H1 (cell line): ENCODE data around the gene SCAPER. TPM values are rescaled to one million over a fixed set of nuclear protein-coding genes. Genes with fewer than 3 reads are reported as not detected.

ENCODE experiments used
- ASH2L ChIP-seq: fragments of 200-600, 300-600 bp; sonication (generic); IDR thresholded peaks from one replicate; pipeline ENCODE4 v1.7.1; 2017; ENCODE audit warnings: low read length
- CEBPB ChIP-seq: IDR thresholded peaks from 2 replicates; pipeline ENCODE4 v1.6.1; 2012; ENCODE audit warnings: low read depth, low read length
- CHD1 ChIP-seq: IDR thresholded peaks from 2 replicates; pipeline ENCODE4 v1.6.1; 2012; ENCODE audit warnings: low read depth, low read length, improper control_type of control experiment
- CHD2 ChIP-seq: IDR thresholded peaks from 2 replicates; pipeline ENCODE4 v1.6.1; 2012; ENCODE audit warnings: low read length, improper control_type of control experiment
- EZH2 ChIP-seq: fragments of 200-600 bp; sonication (generic); IDR thresholded peaks from 2 replicates; pipeline ENCODE4 v1.7.1; 2012; ENCODE audit warnings: low read depth, mild to moderate bottlenecking, moderate library complexity, low read length, inconsistent platforms; ENCODE audit not compliant: severe bottlenecking
- FOSL1 ChIP-seq: IDR thresholded peaks from 2 replicates; pipeline ENCODE4 v1.6.1; 2011; ENCODE audit warnings: mild to moderate bottlenecking, low read depth, low read length, moderate library complexity; ENCODE audit not compliant: insufficient read depth
- KDM4A ChIP-seq: IDR thresholded peaks from one replicate; pipeline ENCODE4 v1.7.1; 2012; ENCODE audit warnings: low read depth, mild to moderate bottlenecking, moderate library complexity, low read length, inconsistent platforms; ENCODE audit not compliant: severe bottlenecking
- NANOG ChIP-seq: IDR thresholded peaks from 2 replicates; pipeline ENCODE4 v1.6.1; 2011; ENCODE audit warnings: low read length, low read depth, mild to moderate bottlenecking, inconsistent platforms; ENCODE audit not compliant: insufficient read depth, poor library complexity, severe bottlenecking
- PHF8 ChIP-seq: fragments of 200-600 bp; sonication (generic); conservative IDR thresholded peaks from 2 replicates; pipeline ENCODE4 v1.7.1; 2012; ENCODE audit warnings: low read depth, mild to moderate bottlenecking, inconsistent platforms, low read length, moderate library complexity
- POLR2A ChIP-seq, 2 experiments: IDR thresholded peaks; 1 replicate in 1 of 2; 2 replicates in 1 of 2; pipeline ENCODE4 v1.6.1; 2011; ENCODE audit warnings: low read depth in 2 of 2, low read length in 2 of 2, mild to moderate bottlenecking in 2 of 2; ENCODE audit errors: control extremely low read depth in 1 of 2
- POLR2AphosphoS5 ChIP-seq: IDR thresholded peaks from 2 replicates; pipeline ENCODE4 v1.6.1; 2011; ENCODE audit warnings: low read depth, low read length
- POU5F1 ChIP-seq: IDR thresholded peaks from 2 replicates; pipeline ENCODE4 v1.6.1; 2011; ENCODE audit warnings: low read depth, mild to moderate bottlenecking, low read length, moderate library complexity
- SAP30 ChIP-seq: fragments of 300-600 bp; sonication (generic); IDR thresholded peaks from 2 replicates; pipeline ENCODE4 v1.7.1; 2012; ENCODE audit warnings: low read length, moderate library complexity, mild to moderate bottlenecking, inconsistent platforms; ENCODE audit not compliant: insufficient read depth, insufficient replicate concordance
- TAF7 ChIP-seq: optimal IDR thresholded peaks from 2 replicates; pipeline ENCODE3; 2011; ENCODE audit warnings: low read depth, mild to moderate bottlenecking, inconsistent platforms, low read length, moderate library complexity, borderline replicate concordance
- polyA plus RNA-seq, 7 experiments: library from polyadenylated mRNA; depleted of rRNA in 3 of 7; stranded (reverse) in 5 of 7; unstranded in 2 of 7; fragments of >200 nt in 5 of 7; fragments of 200-250 nt in 2 of 7; gene quantifications; 1 replicate in 5 of 7; 2 replicates in 1 of 7; 4 replicates in 1 of 7; pipeline versions ENCODE4 v1.2.1 to v1.2.3, GENCODE V29; 2011 to 2013; ENCODE audit warnings: missing spikeins in 2 of 7, mixed read lengths in 2 of 7
- total RNA-seq: library from RNA; stranded (reverse); fragmentation: NEBNext Ultra II Directional; extraction: Animal tissue kit (Norgen Biotek cat#: 25700); gene quantifications from 2 replicates; pipeline ENCODE4 v1.2.1, GENCODE V29; 2021
- TF ChIP-seq, protein P1 (sequence below): IDR thresholded peaks from 2 replicates; pipeline ENCODE4 v1.6.1; 2012; ENCODE audit warnings: inconsistent platforms
- TF ChIP-seq, protein P2 (sequence below), 3 experiments: IDR thresholded peaks; 1 replicate in 2 of 3; 2 replicates in 1 of 3; pipeline versions ENCODE4 v1.5.1 to v1.6.1; 2011; ENCODE audit warnings: low read length in 3 of 3, mild to moderate bottlenecking in 3 of 3, inconsistent platforms in 2 of 3, low read depth in 1 of 3, moderate library complexity in 1 of 3; ENCODE audit not compliant: insufficient read depth in 1 of 3; ENCODE audit errors: control extremely low read depth in 1 of 3

SCAPER gene
- total and polyA plus RNA-seq, 2 of the 8 experiments (the other 6 are each of a cell fraction or from before 2014, with no cell fraction given) = 1.6 to 6.8 TPM

DNA sequence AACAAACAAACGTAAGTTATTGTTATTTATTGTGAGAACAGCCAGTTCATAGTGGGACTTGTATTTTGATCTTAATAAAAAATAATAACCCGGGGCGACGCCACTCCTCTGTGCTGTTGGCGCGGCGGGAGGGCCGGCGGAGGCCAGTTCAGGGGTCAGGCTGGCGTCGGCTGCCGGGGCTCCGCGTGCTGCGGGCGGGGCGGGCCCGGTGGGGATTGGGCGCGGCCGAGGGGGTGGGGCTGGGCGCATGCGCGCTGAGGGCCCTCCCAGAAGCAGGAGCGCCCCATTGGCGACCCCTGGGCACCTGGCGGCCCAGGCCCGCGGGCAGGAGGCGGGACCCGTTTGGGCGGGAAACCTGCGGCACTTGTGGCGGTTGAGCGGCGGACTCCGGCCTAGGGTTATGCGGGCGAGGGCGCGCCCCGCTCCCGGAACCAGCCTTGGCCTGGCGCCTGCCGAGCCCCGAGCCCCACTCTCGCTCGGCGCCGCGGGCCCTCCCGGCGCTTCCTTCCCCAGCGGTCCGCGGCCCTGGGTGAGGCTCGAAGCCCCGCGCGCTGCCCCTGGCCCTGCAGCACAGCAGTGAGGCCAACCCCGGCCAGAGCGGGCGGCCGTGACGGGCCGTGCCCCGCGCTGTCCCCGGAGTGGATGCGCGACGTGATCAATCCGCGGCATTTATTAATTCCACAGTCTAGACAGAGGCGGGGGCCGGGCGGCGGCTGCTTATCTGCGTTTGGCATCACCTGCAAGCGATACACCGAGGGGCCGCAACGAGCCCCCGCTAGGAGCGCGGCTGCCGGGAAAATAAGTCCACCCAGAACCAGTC lies 562.5 kb downstream of the SCAPER start (continued):
- TF ChIP-seq POU5F1 = no peak
- no peak for TF ChIP-seq TAF7
- TF ChIP-seq POLR2AphosphoS5 = no peak
- peak; percentile 68 for TF ChIP-seq EZH2
- no peak for TF ChIP-seq NANOG
- TF ChIP-seq FOSL1 = no peak
- TF ChIP-seq CHD2 = 0 out of 2 replicates have a peak, but pooled peaks have one; percentile 11
- no peak for TF ChIP-seq ASH2L
- peak; percentile 83 for TF ChIP-seq KDM4A
- TF ChIP-seq, protein P1, sequence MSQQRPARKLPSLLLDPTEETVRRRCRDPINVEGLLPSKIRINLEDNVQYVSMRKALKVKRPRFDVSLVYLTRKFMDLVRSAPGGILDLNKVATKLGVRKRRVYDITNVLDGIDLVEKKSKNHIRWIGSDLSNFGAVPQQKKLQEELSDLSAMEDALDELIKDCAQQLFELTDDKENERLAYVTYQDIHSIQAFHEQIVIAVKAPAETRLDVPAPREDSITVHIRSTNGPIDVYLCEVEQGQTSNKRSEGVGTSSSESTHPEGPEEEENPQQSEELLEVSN = peak; percentile 99
- TF ChIP-seq, protein P2, sequence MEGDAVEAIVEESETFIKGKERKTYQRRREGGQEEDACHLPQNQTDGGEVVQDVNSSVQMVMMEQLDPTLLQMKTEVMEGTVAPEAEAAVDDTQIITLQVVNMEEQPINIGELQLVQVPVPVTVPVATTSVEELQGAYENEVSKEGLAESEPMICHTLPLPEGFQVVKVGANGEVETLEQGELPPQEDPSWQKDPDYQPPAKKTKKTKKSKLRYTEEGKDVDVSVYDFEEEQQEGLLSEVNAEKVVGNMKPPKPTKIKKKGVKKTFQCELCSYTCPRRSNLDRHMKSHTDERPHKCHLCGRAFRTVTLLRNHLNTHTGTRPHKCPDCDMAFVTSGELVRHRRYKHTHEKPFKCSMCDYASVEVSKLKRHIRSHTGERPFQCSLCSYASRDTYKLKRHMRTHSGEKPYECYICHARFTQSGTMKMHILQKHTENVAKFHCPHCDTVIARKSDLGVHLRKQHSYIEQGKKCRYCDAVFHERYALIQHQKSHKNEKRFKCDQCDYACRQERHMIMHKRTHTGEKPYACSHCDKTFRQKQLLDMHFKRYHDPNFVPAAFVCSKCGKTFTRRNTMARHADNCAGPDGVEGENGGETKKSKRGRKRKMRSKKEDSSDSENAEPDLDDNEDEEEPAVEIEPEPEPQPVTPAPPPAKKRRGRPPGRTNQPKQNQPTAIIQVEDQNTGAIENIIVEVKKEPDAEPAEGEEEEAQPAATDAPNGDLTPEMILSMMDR (IDR thresholded peaks at IDR 0.05; ENCODE audit: control extremely low read depth in 1 of 3, insufficient read depth in 1 of 3, low read depth in 1 of 3, low read length in 3 of 3) = no peak
- TF ChIP-seq PHF8 = 0 out of 2 replicates have a peak, but pooled peaks have one; percentile 15
- no peak for TF ChIP-seq SAP30
- TF ChIP-seq CEBPB = no peak
- no peak for TF ChIP-seq POLR2A (IDR thresholded peaks at IDR 0.05; ENCODE audit: control extremely low read depth in 1 of 2, low read depth in 2 of 2, low read length in 2 of 2)
- no peak for TF ChIP-seq CHD1
